Mesodermal cell (in vitro differentiated cells): Measurements from ENCODE around the gene ASB16.
"Not testable (repeated sequence)": the region's sequence is repeated elsewhere in the genome, so short reads cannot be mapped to it uniquely, and the experiment has no call there.

ENCODE experiments used
- H3K27ac ChIP-seq: 2 replicates; pipeline ENCODE4 v1.7.0; 2013; ENCODE audit warnings: mild to moderate bottlenecking, low read depth, low read length, moderate library complexity; ENCODE audit not compliant: severe bottlenecking
- H3K36me3 ChIP-seq: 2 replicates; pipeline ENCODE4 v1.7.1; 2013; ENCODE audit warnings: mild to moderate bottlenecking, low read length, moderate library complexity; ENCODE audit not compliant: control insufficient read depth, insufficient read depth
- H3K4me1 ChIP-seq: one replicate; pipeline ENCODE4 v1.7.1; 2013; ENCODE audit warnings: mild to moderate bottlenecking, low read length; ENCODE audit not compliant: insufficient read depth, control insufficient read depth, poor library complexity, severe bottlenecking
- H3K4me3 ChIP-seq: 2 replicates; pipeline ENCODE4 v1.7.0; 2013; ENCODE audit warnings: low read length, control low read depth, mild to moderate bottlenecking; ENCODE audit not compliant: insufficient read depth, poor library complexity, severe bottlenecking; ENCODE audit errors: extremely low read depth
- H3K9me3 ChIP-seq: 2 replicates; pipeline ENCODE4 v1.7.1; 2013; ENCODE audit warnings: mild to moderate bottlenecking, low read length, moderate library complexity; ENCODE audit not compliant: control insufficient read depth
- WGBS, 2 experiments: methylation state at CpG; one replicate each; pipeline ENCODE4 v1.1.5; 2013; ENCODE audit warnings: missing lambda C conversion rate in 2 of 2; ENCODE audit not compliant: insufficient coverage in 2 of 2; 5-methylcytosine and 5-hydroxymethylcytosine counted together

ASB16 gene

DNA sequence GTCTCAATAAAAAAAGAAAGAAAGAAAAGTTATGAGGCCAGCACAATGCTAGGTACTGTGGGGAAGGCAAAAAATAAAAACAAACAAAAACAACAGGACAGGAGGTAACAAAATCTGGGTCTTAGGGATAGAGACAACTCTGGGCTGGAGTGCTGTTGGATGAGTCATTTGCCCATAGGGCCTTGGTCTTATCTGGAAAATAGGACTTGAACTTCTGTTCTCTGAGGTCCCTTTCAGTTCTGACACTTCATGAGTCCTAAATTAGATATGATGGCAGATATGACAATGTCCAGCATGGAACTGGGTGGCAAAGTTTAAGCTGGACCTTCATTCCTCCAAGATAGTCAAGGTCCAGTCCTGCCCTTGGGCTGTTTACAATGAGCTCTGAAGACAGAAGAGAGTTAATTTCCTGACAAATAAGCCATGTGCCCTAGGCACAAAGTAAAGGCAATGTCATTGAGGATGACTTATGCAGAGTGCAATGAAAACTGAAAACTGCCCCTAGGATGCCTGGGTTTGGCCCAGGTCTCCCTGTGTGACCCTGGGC, 38.2 kb upstream of the ASB16 start:
- H3K4me3 ChIP-seq: no peak overlapping the region
- H3K9me3 ChIP-seq: no peaks in the 10 kb centered on the region
- no peak overlapping the region for H3K27ac ChIP-seq
- H3K36me3 ChIP-seq: no peaks in the 10 kb centered on the region
- H3K4me1 ChIP-seq: peaks cover 8% of the 10 kb centered on the region

DNA sequence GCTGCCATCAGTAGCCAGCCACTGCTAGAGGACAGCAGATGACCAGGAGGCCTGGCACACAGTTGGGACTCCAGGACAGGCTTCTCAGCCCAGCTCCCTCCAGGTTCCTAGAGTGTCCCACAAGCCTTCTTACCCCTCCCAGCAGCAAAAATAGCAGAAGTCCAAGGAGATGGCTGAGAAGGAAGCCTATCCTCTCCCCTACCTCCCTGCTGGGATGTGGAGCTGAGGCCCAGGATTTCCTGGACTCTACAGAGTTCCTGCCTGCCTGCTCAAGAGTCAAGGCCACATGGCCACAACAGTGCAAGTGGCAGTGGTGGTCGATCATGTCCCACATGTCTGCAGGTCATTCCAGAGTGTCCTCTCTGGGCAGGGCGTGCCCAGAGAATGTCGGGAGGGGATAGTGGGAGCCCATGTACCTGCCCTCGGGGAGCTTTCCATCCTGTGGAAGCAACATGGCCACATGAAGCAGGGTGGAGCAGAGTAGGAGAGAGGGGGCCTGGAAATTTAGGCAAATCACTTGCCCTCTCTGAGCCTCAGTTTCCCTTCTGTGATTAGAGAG, 36.5 kb upstream of the ASB16 start:
- Histone ChIP-seq H3K4me1 (peaks cover 14% of the 10 kb centered on the region), H3K9me3 (no peaks in the 10 kb centered on the region), H3K36me3 (no peaks in the 10 kb centered on the region), H3K27ac (no peak overlapping the region), H3K4me3 (no peak overlapping the region)
- 93 to 96% methylated on average over 4 of the region's 4 CpGs for WGBS, 2 experiments

DNA sequence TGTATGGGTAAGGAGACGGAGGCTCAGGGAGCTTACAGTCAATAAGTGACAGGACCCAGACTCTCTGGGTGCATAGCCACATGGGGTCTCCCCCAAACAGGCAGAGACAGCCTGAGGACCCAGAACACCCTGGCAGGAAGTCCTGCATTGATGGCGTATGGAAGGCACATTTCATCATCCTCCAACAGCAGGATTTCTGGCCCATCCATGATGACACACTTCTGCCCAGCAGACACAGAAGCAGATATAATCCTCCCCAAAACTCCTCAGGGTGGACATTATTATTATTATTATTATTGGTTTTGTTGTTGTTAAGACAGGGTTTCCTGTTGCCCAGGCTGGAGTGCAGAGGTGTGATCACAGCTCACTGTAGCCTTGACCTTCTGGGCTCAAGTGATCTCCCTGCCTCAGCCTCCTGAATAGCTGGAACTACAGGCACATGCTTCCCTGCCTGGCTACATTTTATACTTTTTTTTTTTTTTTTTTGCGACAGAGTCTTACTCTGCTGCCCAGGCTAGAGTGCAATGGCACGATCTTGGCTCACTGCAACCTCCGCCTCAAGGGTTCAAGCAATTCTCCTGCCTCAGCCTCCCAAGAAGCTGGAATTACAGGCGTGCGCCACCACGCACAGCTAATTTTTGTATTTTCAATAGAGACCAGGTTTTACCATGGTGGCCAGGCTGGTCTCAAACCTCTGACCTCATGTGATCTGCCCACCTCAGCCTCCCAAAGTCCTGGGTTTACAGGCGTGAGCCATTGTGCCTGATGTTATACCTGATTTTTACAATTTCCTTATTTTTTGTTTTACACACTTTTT, 35.5 kb upstream of the ASB16 start:
- 85 to 86% methylated on average over 4 to 7 of the region's 9 CpGs for WGBS, 2 experiments
- Histone ChIP-seq H3K9me3 (no peaks in the 10 kb centered on the region), H3K27ac (no peak overlapping the region), H3K4me1 (peaks cover 14% of the 10 kb centered on the region), H3K36me3 (no peaks in the 10 kb centered on the region), H3K4me3 (no peak overlapping the region)

DNA sequence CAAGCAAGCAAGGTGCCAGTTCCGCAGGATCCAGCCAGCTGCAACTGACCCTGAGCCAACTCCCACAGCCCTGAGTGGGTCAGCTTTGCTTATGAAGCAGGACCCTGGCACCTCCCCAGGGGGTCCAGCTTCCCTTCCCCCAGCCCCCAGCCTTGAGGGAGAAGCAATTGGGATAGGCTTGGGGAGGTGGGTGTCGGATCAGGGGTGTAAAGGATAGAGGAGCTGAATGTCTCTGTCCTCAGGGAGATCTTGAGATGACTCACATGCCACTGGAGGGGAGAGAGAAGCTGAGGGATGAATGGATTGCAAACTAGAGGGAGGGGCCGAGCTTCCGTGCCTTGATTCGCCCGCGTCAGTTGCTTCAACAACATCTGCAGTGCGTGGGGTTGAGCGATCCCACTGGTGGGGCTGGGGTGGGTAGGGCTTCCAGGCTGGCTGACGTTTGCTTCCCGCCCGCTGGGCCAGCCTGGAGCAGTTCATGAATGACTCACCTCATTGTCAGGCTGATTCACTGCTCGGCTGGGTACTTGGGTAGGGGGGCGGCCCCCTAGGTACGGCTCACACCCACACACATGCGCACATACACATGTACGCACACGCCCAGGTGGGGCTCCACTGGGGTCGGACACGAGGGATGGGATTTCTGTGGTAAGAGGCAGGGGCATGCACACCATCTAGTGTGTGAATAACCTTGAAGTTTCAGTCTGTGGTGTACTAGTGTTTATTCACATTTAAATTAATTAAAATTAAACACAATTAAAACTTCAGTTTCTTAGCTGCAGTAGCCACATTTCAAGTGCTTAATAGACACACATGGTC, 32.4 kb upstream of the ASB16 start:
- no peaks in the 10 kb centered on the region for H3K36me3 ChIP-seq
- peak overlapping the region; percentile 86 for H3K27ac ChIP-seq
- H3K4me1 ChIP-seq: peaks cover 6% of the 10 kb centered on the region
- H3K9me3 ChIP-seq: no peaks in the 10 kb centered on the region
- H3K4me3 ChIP-seq: no peak overlapping the region
- WGBS, 2 experiments: 3 to 41% methylated on average over 2 to 11 of the region's 20 CpGs

DNA sequence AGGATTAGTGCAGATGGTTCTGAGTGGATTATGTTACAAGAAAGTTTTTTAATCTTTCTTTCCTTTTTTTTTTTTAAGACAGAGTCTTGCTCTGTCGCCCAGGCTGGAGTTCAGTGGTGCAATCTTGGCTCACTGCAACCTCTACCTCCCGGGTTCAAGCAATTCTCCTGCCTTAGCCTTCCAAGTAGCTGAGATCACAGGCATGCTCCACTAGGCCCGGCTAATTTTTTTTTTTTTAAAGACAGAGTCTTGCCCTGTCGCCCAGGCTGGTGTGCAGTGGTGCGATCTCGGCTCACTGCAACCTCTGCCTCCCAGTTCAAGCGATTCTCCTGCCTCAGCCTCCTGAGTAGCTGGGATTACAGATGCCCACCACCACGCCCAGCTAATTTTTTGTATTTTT, 26.6 kb upstream of the ASB16 start:
- H3K27ac ChIP-seq, H3K4me3 ChIP-seq, H3K9me3 ChIP-seq: not testable (repeated sequence)
- Histone ChIP-seq H3K4me1 (peaks cover 13% of the 10 kb centered on the region), H3K36me3 (peaks cover 41% of the 10 kb centered on the region)
- 95 to 98% methylated on average over 7 to 8 of the region's 8 CpGs for WGBS, 2 experiments

DNA sequence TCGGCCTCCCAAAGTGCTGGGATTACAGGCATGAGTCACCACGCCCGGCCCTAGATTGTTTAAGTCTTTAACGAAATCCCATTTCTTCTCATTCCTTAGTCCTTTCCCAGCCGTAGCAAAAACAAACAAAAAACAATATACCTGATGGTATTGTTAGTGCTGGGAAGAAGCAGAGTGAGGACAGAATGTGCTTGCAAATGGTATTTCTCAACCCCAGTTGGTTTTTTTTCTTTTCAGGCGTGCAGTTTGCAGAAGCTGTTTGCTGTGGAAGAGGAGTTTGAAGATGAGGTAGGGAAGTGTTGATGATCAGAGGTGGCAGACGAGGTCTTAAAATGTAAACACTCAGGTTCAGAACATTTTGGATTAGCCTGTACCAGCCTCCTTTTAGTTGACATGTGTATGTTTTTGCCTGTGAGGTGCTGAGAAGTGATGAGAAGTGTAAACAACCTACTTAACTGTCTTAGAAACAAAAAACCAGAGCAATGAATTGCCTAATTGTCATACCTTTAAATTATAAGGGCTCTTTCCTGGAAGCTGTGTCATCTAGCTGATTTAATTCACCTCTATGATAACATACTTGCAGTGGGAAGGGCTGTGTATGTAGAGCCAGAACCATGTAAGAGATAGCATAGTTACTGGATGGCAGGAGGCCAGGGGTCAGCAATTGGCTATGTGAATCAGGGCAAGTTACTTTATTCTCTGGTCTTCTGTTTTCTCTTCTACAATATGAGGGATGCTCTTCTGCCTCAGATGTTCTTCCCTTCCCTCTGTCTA, 25.4 kb upstream of the ASB16 start:
- Histone ChIP-seq H3K27ac (no peak overlapping the region), H3K4me3 (no peak overlapping the region), H3K9me3 (no peaks in the 10 kb centered on the region), H3K4me1 (peaks cover 13% of the 10 kb centered on the region), H3K36me3 (peaks cover 54% of the 10 kb centered on the region)
- WGBS, 2 experiments: 94 to 96% methylated on average over 2 to 4 of the region's 7 CpGs

DNA sequence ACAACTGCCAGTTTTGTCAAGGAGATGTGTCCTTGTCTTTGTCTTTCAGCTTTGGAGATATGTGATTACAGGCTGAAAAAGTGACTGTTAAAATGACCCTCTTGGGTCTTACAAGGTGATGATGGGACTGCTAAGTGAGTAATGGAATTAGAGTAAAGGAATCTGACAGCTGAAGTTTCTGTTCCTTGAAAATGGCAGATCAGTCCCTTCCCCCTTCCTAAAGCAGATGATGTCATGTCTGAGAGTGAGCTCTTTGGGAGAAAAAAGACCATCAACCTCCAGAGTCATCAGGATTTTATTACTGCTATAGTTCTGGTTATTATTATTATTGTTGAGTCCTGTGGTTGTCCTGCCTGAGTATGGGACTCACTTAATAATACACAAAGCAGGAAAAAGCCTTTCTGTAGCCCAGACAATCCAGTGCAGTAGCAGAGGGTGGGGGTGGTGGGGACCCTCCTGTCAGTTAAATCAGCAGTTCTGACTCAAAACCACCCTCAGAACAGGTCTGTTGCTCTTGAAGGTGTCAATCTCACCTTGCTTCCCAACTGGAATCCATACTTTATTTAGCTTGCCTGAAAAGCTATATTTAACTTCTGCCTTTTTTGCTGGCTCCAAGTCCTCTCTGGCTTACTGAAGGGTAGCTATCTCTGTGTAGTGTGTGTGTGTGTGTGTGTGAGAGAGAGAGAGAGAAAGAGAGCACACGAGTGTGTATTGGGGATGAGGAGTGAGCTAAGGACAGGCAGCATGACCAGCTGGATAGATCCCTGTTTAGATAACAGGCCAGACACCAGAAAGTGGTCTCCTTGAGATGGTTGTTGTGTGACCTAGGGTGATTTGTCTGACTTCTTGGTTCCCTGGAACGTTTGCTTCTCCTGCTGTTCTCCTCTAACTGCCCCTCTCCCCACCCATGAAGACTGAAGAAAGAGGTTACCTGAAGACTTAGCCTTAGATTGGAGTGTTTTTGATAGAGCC, 23.8 kb upstream of the ASB16 start:
- H3K4me3 ChIP-seq: no peak overlapping the region
- H3K9me3 ChIP-seq: no peaks in the 10 kb centered on the region
- H3K36me3 ChIP-seq: peaks cover 65% of the 10 kb centered on the region
- H3K27ac ChIP-seq: no peak overlapping the region
- peaks cover 13% of the 10 kb centered on the region for H3K4me1 ChIP-seq
- 56 to 83% methylated on average over 1 of the region's 2 CpGs for WGBS, 2 experiments

DNA sequence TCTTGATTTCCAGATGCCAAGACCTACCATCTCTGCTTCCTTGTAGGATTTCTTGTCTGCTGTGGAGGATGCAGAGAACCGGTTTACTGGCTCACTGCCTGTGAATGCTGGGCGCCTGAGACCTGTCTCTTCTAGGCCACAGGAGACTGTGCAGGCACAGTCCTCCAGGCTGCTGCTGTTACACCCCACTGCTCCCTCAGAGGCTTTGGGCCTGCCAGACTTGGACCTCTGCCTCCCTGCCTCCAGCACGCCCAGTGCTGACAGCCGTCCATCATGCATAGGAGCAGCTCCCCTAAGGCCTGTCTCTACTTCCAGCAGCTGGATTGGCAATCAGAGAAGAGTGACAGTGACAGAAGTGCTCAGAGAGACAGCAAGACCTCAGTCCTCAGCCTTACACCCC, 22.7 kb upstream of the ASB16 start:
- Histone ChIP-seq H3K27ac (no peak overlapping the region), H3K36me3 (peaks cover 71% of the 10 kb centered on the region), H3K4me3 (no peak overlapping the region), H3K4me1 (peaks cover 13% of the 10 kb centered on the region), H3K9me3 (no peaks in the 10 kb centered on the region)
- 95 to 100% methylated on average over 3 of the region's 4 CpGs for WGBS, 2 experiments

DNA sequence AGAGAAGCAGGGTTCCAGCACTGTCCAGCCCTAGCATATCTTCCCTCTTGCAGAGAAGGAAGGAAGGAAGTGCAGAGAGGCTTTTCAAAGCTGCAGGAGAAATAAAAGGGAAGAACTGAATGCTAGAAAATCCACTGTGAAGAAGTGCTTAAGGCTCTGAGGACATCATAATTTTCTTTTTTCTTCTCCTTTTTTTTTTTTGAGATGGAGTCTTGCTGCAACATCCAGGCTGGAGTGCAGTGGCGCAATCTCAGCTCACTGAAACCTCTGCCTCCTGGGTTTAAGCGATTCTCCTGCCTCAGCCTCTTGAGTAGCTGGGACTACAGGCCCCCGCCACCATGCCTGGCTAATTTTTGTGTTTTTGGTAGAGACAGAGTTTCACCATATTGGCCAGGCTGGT, 21.4 kb upstream of the ASB16 start:
- not testable (repeated sequence) for H3K9me3 ChIP-seq, H3K4me3 ChIP-seq, H3K27ac ChIP-seq
- 100% methylated on average over 2 of the region's 3 CpGs; no CpG with 5 or more reads in 1 of the 2 experiments for WGBS, 2 experiments
- Histone ChIP-seq H3K4me1 (peaks cover 13% of the 10 kb centered on the region), H3K36me3 (peaks cover 79% of the 10 kb centered on the region)
